MM.1S (cell line): ENCODE measurements around the gene ARHGAP8.

Source experiments
- EZH2phosphoT487 ChIP-seq: fragments of 300-600 bp; sonication (generic); IDR thresholded peaks from 2 replicates; pipeline ENCODE4 v1.6.1; 2018; ENCODE audit warnings: antibody characterized with exemption, low read length
- TF ChIP-seq, protein P1 (sequence below): fragments of 300-600 bp; sonication (generic); IDR thresholded peaks from 2 replicates; pipeline ENCODE4 v1.5.1; 2016; ENCODE audit warnings: antibody characterized with exemption, low read length, mixed read lengths

DNA sequence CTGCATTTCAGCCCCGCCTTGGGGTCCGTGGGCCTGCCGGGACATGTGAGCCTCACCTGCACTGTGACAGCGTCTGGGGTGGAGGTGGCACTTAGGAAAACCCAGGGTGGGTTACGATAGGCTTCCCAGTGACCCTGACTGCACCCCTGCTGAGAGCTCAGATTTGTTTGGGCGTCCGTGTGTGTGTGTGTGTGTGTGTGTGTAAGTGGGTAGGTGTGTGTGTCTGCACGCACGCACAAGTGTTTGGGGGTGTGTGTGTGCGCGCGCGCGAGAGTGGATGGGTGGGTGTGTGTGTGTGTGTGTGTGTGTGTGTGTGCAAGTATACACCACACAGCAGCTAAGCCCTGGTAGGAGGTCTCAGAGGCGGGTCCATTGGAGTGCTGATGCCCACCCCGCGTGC is 12.1 kb upstream of the ARHGAP8 start:
- TF ChIP-seq, protein P1, sequence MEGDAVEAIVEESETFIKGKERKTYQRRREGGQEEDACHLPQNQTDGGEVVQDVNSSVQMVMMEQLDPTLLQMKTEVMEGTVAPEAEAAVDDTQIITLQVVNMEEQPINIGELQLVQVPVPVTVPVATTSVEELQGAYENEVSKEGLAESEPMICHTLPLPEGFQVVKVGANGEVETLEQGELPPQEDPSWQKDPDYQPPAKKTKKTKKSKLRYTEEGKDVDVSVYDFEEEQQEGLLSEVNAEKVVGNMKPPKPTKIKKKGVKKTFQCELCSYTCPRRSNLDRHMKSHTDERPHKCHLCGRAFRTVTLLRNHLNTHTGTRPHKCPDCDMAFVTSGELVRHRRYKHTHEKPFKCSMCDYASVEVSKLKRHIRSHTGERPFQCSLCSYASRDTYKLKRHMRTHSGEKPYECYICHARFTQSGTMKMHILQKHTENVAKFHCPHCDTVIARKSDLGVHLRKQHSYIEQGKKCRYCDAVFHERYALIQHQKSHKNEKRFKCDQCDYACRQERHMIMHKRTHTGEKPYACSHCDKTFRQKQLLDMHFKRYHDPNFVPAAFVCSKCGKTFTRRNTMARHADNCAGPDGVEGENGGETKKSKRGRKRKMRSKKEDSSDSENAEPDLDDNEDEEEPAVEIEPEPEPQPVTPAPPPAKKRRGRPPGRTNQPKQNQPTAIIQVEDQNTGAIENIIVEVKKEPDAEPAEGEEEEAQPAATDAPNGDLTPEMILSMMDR, result no peak
- no peak for TF ChIP-seq EZH2phosphoT487
